ENCODE data around the gene RNF215.
"Not testable (repeated sequence)": the region's sequence is repeated elsewhere in the genome, so short reads cannot be mapped to it uniquely, and the experiment has no call there.

DNA sequence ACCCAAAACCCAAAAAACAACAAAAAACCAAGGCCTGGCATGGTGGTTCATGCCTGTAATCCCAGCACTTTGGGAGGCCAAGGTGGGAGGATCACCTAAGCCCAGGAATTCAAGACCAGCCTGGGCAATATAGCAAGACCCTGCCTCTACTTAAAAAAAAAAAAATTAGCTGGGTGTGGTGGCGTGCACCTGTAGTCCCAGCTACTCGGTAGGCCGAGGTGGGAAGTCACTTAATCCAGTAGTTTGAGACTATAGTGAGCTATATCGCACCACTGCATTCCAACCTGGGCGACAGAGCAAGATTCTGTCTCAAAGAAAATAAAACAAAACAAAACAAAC is 15.5 kb upstream of the RNF215 start:
- TF ChIP-seq, protein P1, sequence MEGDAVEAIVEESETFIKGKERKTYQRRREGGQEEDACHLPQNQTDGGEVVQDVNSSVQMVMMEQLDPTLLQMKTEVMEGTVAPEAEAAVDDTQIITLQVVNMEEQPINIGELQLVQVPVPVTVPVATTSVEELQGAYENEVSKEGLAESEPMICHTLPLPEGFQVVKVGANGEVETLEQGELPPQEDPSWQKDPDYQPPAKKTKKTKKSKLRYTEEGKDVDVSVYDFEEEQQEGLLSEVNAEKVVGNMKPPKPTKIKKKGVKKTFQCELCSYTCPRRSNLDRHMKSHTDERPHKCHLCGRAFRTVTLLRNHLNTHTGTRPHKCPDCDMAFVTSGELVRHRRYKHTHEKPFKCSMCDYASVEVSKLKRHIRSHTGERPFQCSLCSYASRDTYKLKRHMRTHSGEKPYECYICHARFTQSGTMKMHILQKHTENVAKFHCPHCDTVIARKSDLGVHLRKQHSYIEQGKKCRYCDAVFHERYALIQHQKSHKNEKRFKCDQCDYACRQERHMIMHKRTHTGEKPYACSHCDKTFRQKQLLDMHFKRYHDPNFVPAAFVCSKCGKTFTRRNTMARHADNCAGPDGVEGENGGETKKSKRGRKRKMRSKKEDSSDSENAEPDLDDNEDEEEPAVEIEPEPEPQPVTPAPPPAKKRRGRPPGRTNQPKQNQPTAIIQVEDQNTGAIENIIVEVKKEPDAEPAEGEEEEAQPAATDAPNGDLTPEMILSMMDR (IDR thresholded peaks at IDR 0.05; ENCODE audit: low read length): not testable (repeated sequence)
- TF ChIP-seq EZH2 (IDR thresholded peaks at IDR 0.05; ENCODE audit: borderline replicate concordance, low read length): not testable (repeated sequence)

Measured in OCI-LY1 (cell line).